ENCODE data around the gene STOM. TPM values are rescaled to one million over a fixed set of nuclear protein-coding genes. Genes with fewer than 3 reads are reported as not detected.

Gene STOM
- total RNA-seq, 4 donors from 2014 or later, result 60.0 to 89.5 (median 76.3) TPM

GRCh38 chr9:121354762-121355161 lies 15.3 kb downstream of the STOM start:
- no peak overlapping the region for H3K4me3 ChIP-seq
- no peaks in the 10 kb centered on the region for H3K9me3 ChIP-seq
- TF ChIP-seq CTCF (IDR thresholded peaks at IDR 0.05 in 4 of 5, conservative IDR thresholded peaks at IDR 0.05 in 1 of 5) (no peak), POLR2A (IDR thresholded peaks at IDR 0.05) (no peak)
- in situ Hi-C loops (cut with MboI; ENCODE audit: low sequenced_read_pairs in 4 of 4), result no loop called here
- peak overlapping the region; percentile 4 to 97 (median 84) for H3K27ac ChIP-seq
- no peaks in the 10 kb centered on the region for H3K27me3 ChIP-seq
- peaks cover 0 to 45% of the 10 kb centered on the region in 2 donors for H3K36me3 ChIP-seq
- ATAC-seq (no peak), DNase-seq (no peak)
- intact Hi-C loops (cut with DNase I; ENCODE audit: low total_unique reads), result no loop called here
- peaks cover 64 to 67% of the 10 kb centered on the region in 2 donors for H3K4me1 ChIP-seq

GRCh38 chr9:121354141-121354540 lies 15.9 kb downstream of the STOM start:
- no peaks in the 10 kb centered on the region for H3K9me3 ChIP-seq
- H3K27ac ChIP-seq, result peak overlapping the region; percentile 4 to 97 (median 84)
- peaks cover 0 to 48% of the 10 kb centered on the region in 2 donors for H3K36me3 ChIP-seq
- TF ChIP-seq POLR2A (IDR thresholded peaks at IDR 0.05) (no peak), CTCF (IDR thresholded peaks at IDR 0.05 in 4 of 5, conservative IDR thresholded peaks at IDR 0.05 in 1 of 5) (no peak)
- peak; percentile 46 to 53 for ATAC-seq
- H3K27me3 ChIP-seq, result no peaks in the 10 kb centered on the region
- in situ Hi-C loops (cut with MboI; ENCODE audit: low sequenced_read_pairs in 4 of 4) (no loop called here), intact Hi-C loops (cut with DNase I; ENCODE audit: low total_unique reads) (no loop called here)
- no peak for DNase-seq
- H3K4me1 ChIP-seq, result peaks cover 64 to 68% of the 10 kb centered on the region in 2 donors
- no peak overlapping the region for H3K4me3 ChIP-seq

DNA sequence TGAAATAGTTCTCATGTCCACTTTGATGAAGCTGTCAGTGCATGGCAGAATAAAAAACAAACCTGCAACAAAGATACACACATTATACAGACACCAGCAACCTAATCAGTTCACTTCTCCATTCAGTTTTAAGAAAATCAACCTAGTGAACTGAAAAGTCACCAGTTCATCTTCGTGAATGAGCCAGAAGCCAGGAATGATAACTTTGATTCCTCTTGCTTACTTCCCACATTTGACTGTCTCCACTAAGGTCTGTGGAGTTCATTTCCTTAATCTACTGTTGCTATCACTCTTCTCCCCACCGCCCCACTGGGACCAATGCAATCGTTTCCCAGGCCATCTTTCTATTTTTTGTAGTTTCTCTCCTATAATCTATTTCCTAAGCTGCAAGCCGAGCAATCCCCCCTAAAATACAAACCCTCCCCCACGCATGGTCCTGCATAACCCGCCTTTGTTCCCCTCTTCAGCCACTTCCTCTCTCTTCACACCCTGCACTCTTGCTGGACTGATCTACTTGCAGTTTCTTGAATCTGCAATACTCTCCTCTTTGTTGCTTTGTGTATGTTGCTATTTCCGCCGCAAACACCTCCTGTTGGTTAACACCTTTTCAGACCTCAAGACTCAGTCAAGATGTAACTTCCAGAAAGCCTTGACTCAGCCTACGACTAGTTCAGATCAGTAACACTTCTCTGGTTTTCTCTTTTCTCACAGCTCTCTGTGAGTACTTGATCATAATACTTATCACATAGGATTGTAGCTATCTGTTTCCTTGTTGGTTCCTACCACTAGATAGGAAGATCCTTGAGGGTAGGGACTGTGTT lies 16.6 kb downstream of the STOM start:
- in situ Hi-C loops (cut with MboI; ENCODE audit: low sequenced_read_pairs in 4 of 4) (no loop called here), intact Hi-C loops (cut with DNase I; ENCODE audit: low total_unique reads) (no loop called here)
- Histone ChIP-seq H3K4me1 (peaks cover 64 to 68% of the 10 kb centered on the region in 2 donors), H3K4me3 (no peak overlapping the region), H3K27me3 (no peaks in the 10 kb centered on the region), H3K36me3 (peaks cover 0 to 55% of the 10 kb centered on the region in 2 donors), H3K9me3 (no peaks in the 10 kb centered on the region), H3K27ac (peak overlapping the region; percentile 4 to 97 (median 84))
- DNase-seq, result no peak
- ATAC-seq, result no peak
- TF ChIP-seq POLR2A (IDR thresholded peaks at IDR 0.05) (no peak), CTCF (IDR thresholded peaks at IDR 0.05 in 4 of 5, conservative IDR thresholded peaks at IDR 0.05 in 1 of 5) (no peak)

DNA sequence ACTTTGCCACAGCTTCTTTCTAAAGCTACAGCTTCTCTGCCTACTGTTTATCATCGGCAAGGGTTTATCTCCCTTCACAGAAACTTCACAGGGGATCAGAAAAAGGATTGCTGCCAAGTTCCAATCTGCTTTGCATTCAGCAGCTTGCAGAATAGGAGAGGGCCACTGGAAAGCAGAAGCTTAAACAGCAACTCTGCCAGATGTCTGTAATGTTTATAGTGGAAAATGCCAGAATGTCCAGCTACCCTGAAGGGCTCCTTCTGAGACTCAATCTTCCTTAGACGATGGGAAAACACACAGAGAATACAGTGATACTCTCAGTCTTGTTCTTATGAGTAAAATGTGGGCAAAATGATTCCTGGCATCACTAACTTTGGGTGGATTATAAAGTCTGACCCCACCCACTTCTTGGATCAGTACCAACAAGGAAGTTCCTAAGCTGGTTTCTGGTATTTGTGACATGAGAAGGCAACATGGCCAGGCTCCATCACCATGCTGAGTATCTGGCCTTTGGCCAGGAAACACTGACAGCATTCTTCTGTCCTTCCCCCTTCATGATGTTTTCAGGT lies 19.0 kb downstream of the STOM start:
- Histone ChIP-seq H3K9me3 (no peaks in the 10 kb centered on the region), H3K27me3 (no peaks in the 10 kb centered on the region), H3K36me3 (peaks cover 0 to 73% of the 10 kb centered on the region in 2 donors), H3K27ac (peak overlapping the region; percentile 51 to 97 (median 84)), H3K4me3 (no peak overlapping the region), H3K4me1 (peaks cover 63 to 73% of the 10 kb centered on the region in 2 donors)
- in situ Hi-C loops (cut with MboI; ENCODE audit: low sequenced_read_pairs in 4 of 4) (no loop called here), intact Hi-C loops (cut with DNase I; ENCODE audit: low total_unique reads) (no loop called here)
- ATAC-seq (peak; percentile 42 to 45), DNase-seq (no peak)
- TF ChIP-seq CTCF (IDR thresholded peaks at IDR 0.05 in 4 of 5, conservative IDR thresholded peaks at IDR 0.05 in 1 of 5), result no peak
- no peak for TF ChIP-seq POLR2A (IDR thresholded peaks at IDR 0.05)
